Stimulated activated CD4-positive, alpha-beta T cell treated with anti-CD3 and anti-CD28 coated beads, TNF-alpha, amount 100 ng/mL, for 1 hour (primary cell): ENCODE measurements around the gene ZDHHC18.

ENCODE experiments used
- DNase-seq, 3 donors: peaks; one replicate each; pipeline ENCODE4 v3.0.0-alpha.2; 2020; ENCODE audit warnings: low read depth in 3 of 3, low spot score in 1 of 3

ZDHHC18 gene

DNA sequence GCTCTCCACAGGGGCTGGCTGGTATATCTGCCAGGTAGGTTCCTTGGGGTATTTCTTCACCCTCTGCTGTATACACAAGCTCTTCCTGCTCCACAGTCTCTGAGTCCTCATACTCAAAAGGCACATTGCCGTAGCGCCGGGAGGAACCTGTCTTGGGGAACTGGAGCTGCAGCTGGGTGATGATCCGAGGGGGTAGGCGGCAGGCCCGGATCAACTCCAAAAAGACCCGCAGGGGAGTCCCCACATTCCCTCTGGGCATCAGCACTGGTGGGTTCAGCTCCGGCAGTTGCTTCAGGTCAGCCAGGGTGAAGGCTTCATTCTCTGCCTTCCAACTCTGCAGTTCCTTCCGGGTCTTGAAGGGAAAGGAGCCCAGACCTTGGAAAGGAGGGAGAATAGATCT, 70.9 kb downstream of the ZDHHC18 start:
- DNase-seq, result no peak

DNA sequence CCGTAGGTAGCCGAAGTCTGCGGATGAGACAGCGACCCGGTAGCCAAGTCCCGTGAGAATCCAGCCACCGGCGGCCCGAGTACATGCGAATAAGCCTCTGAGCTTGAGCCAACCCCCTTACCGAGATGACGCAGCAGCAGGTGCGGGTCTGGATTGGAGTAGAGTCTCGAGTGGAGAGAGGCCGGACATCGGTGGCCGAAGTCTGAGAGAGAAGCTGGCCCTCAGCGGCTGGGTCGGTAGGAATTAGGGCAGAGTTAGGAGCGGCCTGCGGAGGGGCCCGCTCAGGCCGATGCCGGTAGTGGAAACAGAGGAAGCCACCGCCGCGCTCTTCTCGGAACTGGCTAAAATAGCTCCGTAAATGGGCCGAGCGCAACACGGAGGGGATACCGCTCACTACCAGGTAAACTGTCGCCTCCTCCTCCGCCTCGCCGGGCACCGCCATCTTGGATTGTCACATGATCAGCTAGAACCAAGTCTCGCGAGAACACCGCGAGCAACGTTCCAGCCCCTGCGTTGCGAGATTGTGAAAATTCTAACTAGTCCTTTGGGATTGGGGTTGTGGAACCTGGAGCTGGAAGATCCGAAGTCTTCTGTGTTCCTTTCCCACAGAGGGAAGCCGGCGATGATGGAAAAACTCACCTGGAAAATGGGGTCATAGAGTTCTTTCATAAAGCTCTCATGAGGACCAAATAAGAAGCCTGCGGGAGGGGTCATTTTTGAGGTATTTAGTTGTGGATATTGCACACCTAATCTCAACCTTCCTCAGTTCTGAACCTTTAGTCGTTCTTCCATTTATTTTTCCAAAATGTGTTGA, 73.7 kb downstream of the ZDHHC18 start, which contains the start of gene GPATCH3:
Gene GPATCH3, minus strand, starts transcription at position 467 of the 814 bp plus-strand sequence. Its CDS starts 25 bp downstream, at position 442.
- peak; percentile 63 to 75 (median 74) for DNase-seq

DNA sequence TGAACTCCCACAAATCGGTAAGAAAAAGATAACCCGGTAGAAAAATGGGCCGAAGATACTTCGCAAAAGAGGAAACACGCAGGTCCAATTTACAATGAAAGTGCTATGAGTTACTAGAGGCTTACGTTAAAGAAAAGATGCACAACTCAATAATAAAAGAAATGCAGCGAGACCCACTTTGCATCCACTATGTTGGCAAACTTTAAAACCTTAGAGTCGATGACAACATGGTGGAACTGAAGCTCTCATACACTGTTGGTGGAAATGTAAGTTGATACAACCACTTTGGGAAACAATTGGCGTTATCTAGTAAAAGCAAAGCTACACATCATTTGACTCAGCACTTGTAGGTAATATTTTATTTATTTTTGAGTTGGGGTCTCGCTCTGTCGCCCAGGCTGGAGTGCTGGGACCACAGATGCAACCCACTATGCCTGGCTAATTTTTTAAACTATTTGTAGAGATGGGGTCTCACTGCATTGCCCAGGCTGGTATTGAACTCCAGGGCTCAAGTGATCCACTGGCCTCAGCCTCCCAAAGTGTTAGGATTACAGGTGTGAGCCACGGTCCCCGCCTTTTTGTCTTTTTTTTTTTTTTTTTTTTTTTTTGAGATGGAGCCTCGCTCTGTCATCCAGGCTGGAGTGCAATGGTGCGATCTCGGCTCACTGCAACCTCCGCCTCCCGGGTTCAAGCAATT, 74.5 kb downstream of the ZDHHC18 start:
- no peak for DNase-seq
